ENCODE results near the gene KLHL18. TPM values are rescaled to one million over a fixed set of nuclear protein-coding genes. Genes with fewer than 3 reads are reported as not detected.

The KLHL18 gene
- total and polyA plus RNA-seq, 4 donors = 13.4 to 27.5 (median 17.9) TPM

DNA sequence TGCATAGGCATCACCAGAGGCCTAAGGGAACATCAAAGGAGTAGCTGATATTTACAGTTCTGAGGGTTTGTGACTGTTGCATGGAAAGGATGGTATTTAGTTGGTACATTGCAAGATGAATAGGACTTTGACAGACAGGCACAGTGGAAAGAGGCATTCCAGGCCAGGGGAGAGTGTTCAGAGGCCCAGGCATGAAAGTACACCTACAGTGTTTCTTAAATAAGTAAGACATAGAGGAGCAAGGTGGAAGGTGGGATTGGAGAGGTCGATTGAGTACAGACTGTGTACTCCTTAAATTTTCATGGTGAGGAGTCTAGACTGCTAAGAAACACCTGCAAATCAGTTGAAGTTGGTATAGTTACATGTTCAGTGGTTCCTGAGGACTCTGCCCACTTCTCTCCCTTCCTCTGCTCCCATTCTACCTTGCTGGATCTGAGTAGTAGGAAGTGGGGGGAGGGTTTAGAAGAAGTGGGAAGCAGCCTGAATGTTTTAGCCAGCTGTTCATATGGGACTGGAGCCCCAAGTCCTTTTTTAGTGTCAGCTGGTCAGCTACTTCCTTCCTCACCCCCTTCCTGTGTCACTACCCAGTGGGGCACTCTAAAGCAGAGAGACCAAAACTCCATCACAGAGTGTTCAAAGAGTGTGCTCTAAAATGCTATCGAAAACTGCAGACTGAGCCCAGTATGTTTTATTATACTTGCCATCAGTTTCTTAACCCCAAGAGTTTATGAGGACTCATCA is 14.0 kb downstream of the KLHL18 start:
- 75 to 83% methylated on average over 2 of the region's 2 CpGs for WGBS, 2 donors
- H3K4me3 ChIP-seq = no peak overlapping the region
- no peak for DNase-seq
- H3K9me3 ChIP-seq (ENCODE audit: control insufficient read depth in 4 of 4, insufficient read depth in 3 of 4, low read length in 3 of 4) = no peaks in the 10 kb centered on the region
- H3K36me3 ChIP-seq (ENCODE audit: control insufficient read depth in 4 of 4, insufficient read depth in 4 of 4, low read length in 4 of 4) = peaks cover 1 to 5% (median 4%) of the 10 kb centered on the region in 4 donors
- H3K27ac ChIP-seq (ENCODE audit: low read depth in 1 of 2, low read length in 1 of 2) = no peak overlapping the region
- H3K27me3 ChIP-seq (ENCODE audit: control insufficient read depth in 3 of 3, insufficient read depth in 3 of 3, low read length in 2 of 3) = no peaks in the 10 kb centered on the region
- no peak overlapping the region for H3K9ac ChIP-seq (ENCODE audit: insufficient read depth in 1 of 2, low read length in 2 of 2)
- peaks cover 0 to 4% (median 4%) of the 10 kb centered on the region in 5 donors for H3K4me1 ChIP-seq (ENCODE audit: control insufficient read depth in 5 of 5, insufficient read depth in 5 of 5, low read length in 5 of 5)
- no peak for ATAC-seq (ENCODE audit: insufficient read depth, low FRiP score)
- TF ChIP-seq, protein P1, sequence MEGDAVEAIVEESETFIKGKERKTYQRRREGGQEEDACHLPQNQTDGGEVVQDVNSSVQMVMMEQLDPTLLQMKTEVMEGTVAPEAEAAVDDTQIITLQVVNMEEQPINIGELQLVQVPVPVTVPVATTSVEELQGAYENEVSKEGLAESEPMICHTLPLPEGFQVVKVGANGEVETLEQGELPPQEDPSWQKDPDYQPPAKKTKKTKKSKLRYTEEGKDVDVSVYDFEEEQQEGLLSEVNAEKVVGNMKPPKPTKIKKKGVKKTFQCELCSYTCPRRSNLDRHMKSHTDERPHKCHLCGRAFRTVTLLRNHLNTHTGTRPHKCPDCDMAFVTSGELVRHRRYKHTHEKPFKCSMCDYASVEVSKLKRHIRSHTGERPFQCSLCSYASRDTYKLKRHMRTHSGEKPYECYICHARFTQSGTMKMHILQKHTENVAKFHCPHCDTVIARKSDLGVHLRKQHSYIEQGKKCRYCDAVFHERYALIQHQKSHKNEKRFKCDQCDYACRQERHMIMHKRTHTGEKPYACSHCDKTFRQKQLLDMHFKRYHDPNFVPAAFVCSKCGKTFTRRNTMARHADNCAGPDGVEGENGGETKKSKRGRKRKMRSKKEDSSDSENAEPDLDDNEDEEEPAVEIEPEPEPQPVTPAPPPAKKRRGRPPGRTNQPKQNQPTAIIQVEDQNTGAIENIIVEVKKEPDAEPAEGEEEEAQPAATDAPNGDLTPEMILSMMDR (IDR thresholded peaks at IDR 0.05; ENCODE audit: control extremely low read depth, extremely low read depth) = no peak

DNA sequence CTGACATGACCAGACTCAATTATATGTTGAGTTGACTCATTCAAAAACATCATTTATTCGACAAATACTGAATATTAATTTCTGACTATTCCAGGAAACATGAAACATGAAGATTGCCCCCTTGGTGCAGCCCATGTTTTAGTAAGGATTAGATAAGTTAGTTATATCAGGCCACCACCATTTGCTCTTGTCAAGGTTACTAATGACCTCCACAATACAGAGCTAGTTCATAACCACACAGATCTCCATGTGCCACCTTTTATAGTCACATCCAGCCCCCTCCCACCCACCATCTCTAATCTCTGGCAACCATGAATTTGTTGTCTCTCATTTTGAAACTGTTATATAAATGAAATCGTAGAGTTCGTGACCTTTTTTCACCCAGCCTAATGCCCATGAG is 15.7 kb downstream of the KLHL18 start:
- H3K27ac ChIP-seq (ENCODE audit: low read depth in 1 of 2, low read length in 1 of 2) = no peak overlapping the region
- DNase-seq (no peak), ATAC-seq (ENCODE audit: insufficient read depth, low FRiP score) (no peak)
- TF ChIP-seq, protein P1 (IDR thresholded peaks at IDR 0.05; ENCODE audit: control extremely low read depth, extremely low read depth) = no peak
- H3K36me3 ChIP-seq (ENCODE audit: control insufficient read depth in 4 of 4, insufficient read depth in 4 of 4, low read length in 4 of 4) = peaks cover 5 to 10% (median 7%) of the 10 kb centered on the region in 4 donors
- no peak overlapping the region for H3K4me3 ChIP-seq
- H3K4me1 ChIP-seq (ENCODE audit: control insufficient read depth in 5 of 5, insufficient read depth in 5 of 5, low read length in 5 of 5) = peaks cover 0 to 5% (median 4%) of the 10 kb centered on the region in 5 donors
- 94 to 97% methylated on average over 3 of the region's 3 CpGs for WGBS, 2 donors
- no peaks in the 10 kb centered on the region for H3K9me3 ChIP-seq (ENCODE audit: control insufficient read depth in 4 of 4, insufficient read depth in 3 of 4, low read length in 3 of 4)
- H3K27me3 ChIP-seq (ENCODE audit: control insufficient read depth in 3 of 3, insufficient read depth in 3 of 3, low read length in 2 of 3) = no peaks in the 10 kb centered on the region
- H3K9ac ChIP-seq (ENCODE audit: insufficient read depth in 1 of 2, low read length in 2 of 2) = no peak overlapping the region

GRCh38 chr3:47299381-47300318 is 16.9 kb downstream of the KLHL18 start:
- Histone ChIP-seq H3K36me3 (ENCODE audit: control insufficient read depth in 4 of 4, insufficient read depth in 4 of 4, low read length in 4 of 4) (peaks cover 5 to 10% (median 8%) of the 10 kb centered on the region in 4 donors), H3K9ac (ENCODE audit: insufficient read depth in 1 of 2, low read length in 2 of 2) (no peak overlapping the region), H3K27me3 (ENCODE audit: control insufficient read depth in 3 of 3, insufficient read depth in 3 of 3, low read length in 2 of 3) (no peaks in the 10 kb centered on the region), H3K9me3 (ENCODE audit: control insufficient read depth in 4 of 4, insufficient read depth in 3 of 4, low read length in 3 of 4) (no peaks in the 10 kb centered on the region), H3K27ac (ENCODE audit: low read depth in 1 of 2, low read length in 1 of 2) (no peak overlapping the region), H3K4me3 (no peak overlapping the region), H3K4me1 (ENCODE audit: control insufficient read depth in 5 of 5, insufficient read depth in 5 of 5, low read length in 5 of 5) (peaks cover 0 to 5% (median 4%) of the 10 kb centered on the region in 5 donors)
- DNase-seq (no peak), ATAC-seq (ENCODE audit: insufficient read depth, low FRiP score) (no peak)
- 73 to 87% methylated on average over 9 of the region's 9 CpGs for WGBS, 2 donors
- TF ChIP-seq, protein P1 (IDR thresholded peaks at IDR 0.05; ENCODE audit: control extremely low read depth, extremely low read depth) = no peak
